Vagina (tissue), 2 donors: ENCODE results near the gene HMGA1. TPM values are rescaled to one million over a fixed set of nuclear protein-coding genes. Genes with fewer than 3 reads are reported as not detected.
A peak's percentile ranks its signal among the peaks of the same experiment; 100 is the strongest.

Experiments
- DNase-seq, 2 donors: peaks; one replicate each; pipeline ENCODE4 v3.0.0-alpha.2; 2017; ENCODE audit errors: extremely low spot score in 2 of 2
- H3K27ac ChIP-seq: fragments of 200-600 bp; sonication (generic); one replicate; pipeline ENCODE4 v1.5.1; 2019
- H3K27me3 ChIP-seq: fragments of 200-600 bp; sonication (generic); one replicate; pipeline ENCODE4 v1.5.1; 2019
- H3K36me3 ChIP-seq, 2 donors: fragments of 200-600 bp; sonication (generic); one replicate each; pipeline ENCODE4 v1.5.1; 2017 to 2019
- H3K4me1 ChIP-seq: fragments of 200-600 bp; sonication (generic); one replicate; pipeline ENCODE4 v1.5.1; 2019
- H3K4me3 ChIP-seq, 2 donors: fragments of 200-600 bp; sonication (generic); 1 replicate in 1 of 2; 2 replicates in 1 of 2; pipeline ENCODE4 v1.5.1; 2016 to 2019
- H3K9me3 ChIP-seq: fragments of 200-600 bp; sonication (generic); one replicate; pipeline ENCODE4 v1.5.1; 2019
- CTCF ChIP-seq, 3 experiments: fragments of 450-650 bp in 2 of 3; fragments of 200-600 bp in 1 of 3; sonication (generic) in 1 of 3; IDR thresholded peaks; one replicate each; pipeline ENCODE4 v1.5.1; 2017 to 2019; ENCODE audit warnings: antibody characterized with exemption in 3 of 3, mild to moderate bottlenecking in 2 of 3, moderate library complexity in 2 of 3
- POLR2A ChIP-seq, 2 donors: fragments of 450-650 bp; IDR thresholded peaks; one replicate each; pipeline ENCODE4 v1.6.1; 2017; ENCODE audit warnings: antibody characterized with exemption in 2 of 2, mild to moderate bottlenecking in 2 of 2, moderate library complexity in 2 of 2
- POLR2AphosphoS5 ChIP-seq, 2 donors: sonication (generic); formaldehyde crosslinking; IDR thresholded peaks; one replicate each; pipeline ENCODE4 v1.9.0; 2017; ENCODE audit warnings: antibody characterized with exemption in 2 of 2, mild to moderate bottlenecking in 2 of 2, low read depth in 1 of 2; ENCODE audit not compliant: insufficient read depth in 1 of 2
- intact Hi-C: fragments of 100-400 bp; cut with DNase I; formaldehyde crosslinking; loops from one replicate; pipeline ENCODE4 v1.15.1; 2023
- total RNA-seq: library from RNA; depleted of rRNA; stranded (reverse); fragments of >200 nt; gene quantifications from one replicate; pipeline ENCODE4 v1.2.3, GENCODE V29; 2016

Gene HMGA1
- total RNA-seq, 1 donor from 2014 or later: 65.6 TPM

DNA sequence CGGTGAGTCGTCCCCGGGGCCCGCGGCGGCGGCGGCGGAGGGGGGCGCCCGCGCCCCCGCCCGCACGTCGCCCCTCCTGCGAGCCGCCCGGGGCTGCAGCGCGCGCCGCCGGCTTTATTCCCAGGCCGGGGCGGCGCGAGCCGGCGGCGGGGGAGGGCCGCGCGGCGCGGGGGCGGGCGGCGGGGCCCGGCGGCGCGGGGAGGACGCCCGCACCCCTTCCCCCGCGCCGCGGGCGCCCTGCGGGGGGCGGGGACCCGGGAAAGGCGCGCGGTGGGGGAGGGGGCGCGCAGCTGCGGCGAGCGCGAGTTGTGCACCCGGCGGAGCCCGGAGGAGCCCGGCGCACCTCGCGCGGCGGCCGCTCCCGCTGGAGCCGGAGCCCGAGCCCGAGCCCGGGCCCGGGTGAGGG is 646 bp downstream of the HMGA1 start:
- intact Hi-C loops: no loop called here
- Histone ChIP-seq H3K4me1 (peaks cover 19% of the 10 kb centered on the region), H3K27ac (peak overlapping the region; percentile 94), H3K4me3 (peak overlapping the region; percentile 68 to 69), H3K36me3 (peaks cover 0 to 7% of the 10 kb centered on the region in 2 donors), H3K27me3 (no peaks in the 10 kb centered on the region), H3K9me3 (no peaks in the 10 kb centered on the region)
- no peak for TF ChIP-seq POLR2AphosphoS5 (IDR thresholded peaks at IDR 0.05; ENCODE audit: insufficient read depth in 1 of 2, low read depth in 1 of 2)
- no peak for DNase-seq

GRCh38 chr6:34237722-34238584 is 1.3 kb downstream of the HMGA1 start:
- peaks cover 0 to 8% of the 10 kb centered on the region in 2 donors for H3K36me3 ChIP-seq
- no peaks in the 10 kb centered on the region for H3K27me3 ChIP-seq
- H3K27ac ChIP-seq: peak overlapping the region; percentile 75
- H3K4me3 ChIP-seq: peak overlapping the region; percentile 47 to 68
- H3K4me1 ChIP-seq: peaks cover 19% of the 10 kb centered on the region
- intact Hi-C loops: no loop called here
- H3K9me3 ChIP-seq: no peaks in the 10 kb centered on the region
- no peak for DNase-seq
- no peak for TF ChIP-seq POLR2A (IDR thresholded peaks at IDR 0.05)
- TF ChIP-seq CTCF (IDR thresholded peaks at IDR 0.05): peak in 1 of 3 experiments; percentile 8
- peak in 1 of 2 donors; percentile 35 for TF ChIP-seq POLR2AphosphoS5 (IDR thresholded peaks at IDR 0.05; ENCODE audit: insufficient read depth in 1 of 2, low read depth in 1 of 2)

DNA sequence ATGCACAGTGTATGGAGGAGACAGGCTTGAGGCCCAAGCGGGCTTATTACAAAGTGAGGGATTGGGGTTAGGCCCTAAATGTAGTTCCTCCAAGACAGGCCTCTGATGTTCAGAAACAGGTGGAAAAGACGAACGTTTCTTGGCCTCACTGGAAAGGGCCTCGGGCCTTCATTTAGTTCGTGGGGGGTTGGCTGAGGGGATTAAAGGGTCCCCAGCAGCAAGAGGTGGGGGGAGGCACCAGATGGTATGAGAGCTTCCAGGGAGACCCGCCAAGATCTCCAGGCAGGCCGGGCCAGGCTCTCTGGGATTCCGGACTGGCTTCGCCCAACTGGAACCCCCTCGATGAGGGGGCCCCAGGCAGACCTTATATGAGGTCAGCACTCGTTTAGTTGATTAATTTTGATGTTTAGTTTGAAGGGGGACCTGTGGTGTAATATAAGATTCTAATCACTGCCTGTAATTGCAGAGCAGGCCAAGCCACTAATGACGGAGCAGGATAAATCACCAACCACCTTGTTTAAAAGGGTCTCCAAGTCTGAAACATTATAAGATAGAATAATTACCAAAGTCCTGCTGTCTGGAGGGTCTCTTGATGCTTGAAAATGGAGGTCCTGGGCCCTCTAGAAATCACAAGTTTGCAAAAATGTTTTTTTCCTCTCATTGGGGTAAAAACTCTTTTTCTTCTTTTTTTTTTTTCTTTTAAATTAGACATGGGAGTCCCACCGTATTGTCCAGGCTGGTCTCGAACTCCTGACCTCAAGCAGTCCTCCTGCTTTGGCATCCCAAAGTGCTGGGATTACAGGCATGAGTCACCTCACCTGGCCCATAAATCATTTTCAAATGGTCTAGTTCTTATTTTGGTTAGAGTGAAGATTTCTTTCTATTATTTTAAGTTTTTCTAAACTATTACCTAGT is 2.2 kb downstream of the HMGA1 start:
- Histone ChIP-seq H3K27me3 (no peaks in the 10 kb centered on the region), H3K4me1 (peaks cover 20% of the 10 kb centered on the region), H3K36me3 (peaks cover 0 to 8% of the 10 kb centered on the region in 2 donors), H3K27ac (peak overlapping the region; percentile 75), H3K4me3 (peak overlapping the region; percentile 47 to 68), H3K9me3 (no peaks in the 10 kb centered on the region)
- TF ChIP-seq POLR2AphosphoS5 (IDR thresholded peaks at IDR 0.05; ENCODE audit: insufficient read depth in 1 of 2, low read depth in 1 of 2): no peak
- TF ChIP-seq CTCF (IDR thresholded peaks at IDR 0.05): no peak
- TF ChIP-seq POLR2A (IDR thresholded peaks at IDR 0.05): no peak
- no peak for DNase-seq
- intact Hi-C loops: no loop called here

DNA sequence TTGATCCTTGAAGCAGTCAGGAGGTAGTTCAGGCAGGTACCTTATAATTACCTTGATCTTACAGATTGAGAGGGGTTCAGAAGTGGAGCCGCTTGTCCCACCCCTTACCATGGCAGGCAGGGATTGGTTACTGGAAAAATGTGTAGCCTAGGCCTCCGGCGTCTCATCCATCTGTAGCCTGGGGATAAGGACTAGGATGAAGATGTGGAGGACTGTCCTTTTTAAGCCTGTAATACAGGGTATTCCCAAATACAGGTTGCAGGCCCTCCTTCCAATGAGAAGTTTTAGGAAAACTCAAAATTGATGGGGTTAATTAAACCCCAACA is 2.8 kb downstream of the HMGA1 start:
- Histone ChIP-seq H3K9me3 (no peaks in the 10 kb centered on the region), H3K27me3 (no peaks in the 10 kb centered on the region), H3K4me3 (no peak overlapping the region), H3K36me3 (peaks cover 0 to 8% of the 10 kb centered on the region in 2 donors), H3K4me1 (peaks cover 27% of the 10 kb centered on the region), H3K27ac (no peak overlapping the region)
- no peak for TF ChIP-seq POLR2AphosphoS5 (IDR thresholded peaks at IDR 0.05; ENCODE audit: insufficient read depth in 1 of 2, low read depth in 1 of 2)
- no peak for DNase-seq
- intact Hi-C loops: no loop called here

GRCh38 chr6:34239893-34240292 is 3.2 kb downstream of the HMGA1 start:
- intact Hi-C loops: no loop called here
- no peak overlapping the region for H3K4me3 ChIP-seq
- no peaks in the 10 kb centered on the region for H3K9me3 ChIP-seq
- no peak for TF ChIP-seq CTCF (IDR thresholded peaks at IDR 0.05)
- TF ChIP-seq POLR2A (IDR thresholded peaks at IDR 0.05): no peak
- no peak for TF ChIP-seq POLR2AphosphoS5 (IDR thresholded peaks at IDR 0.05; ENCODE audit: insufficient read depth in 1 of 2, low read depth in 1 of 2)
- peaks cover 0 to 8% of the 10 kb centered on the region in 2 donors for H3K36me3 ChIP-seq
- H3K27ac ChIP-seq: no peak overlapping the region
- no peak for DNase-seq
- H3K27me3 ChIP-seq: no peaks in the 10 kb centered on the region
- H3K4me1 ChIP-seq: peaks cover 31% of the 10 kb centered on the region
